SK-N-SH treated with all-trans-retinoic acid at 6 μM for 48 hours (cell line): ENCODE results near the gene ALK.

ENCODE experiments used
- ATAC-seq: fragments of 200-7000 bp; cut with Tn5 transposase; 3 replicates; pipeline ENCODE4 v1.9.1; 2020; ENCODE audit warnings: mild to moderate bottlenecking, moderate library complexity
- ARNTL ChIP-seq: fragments of 450-650 bp; formaldehyde crosslinking; IDR thresholded peaks from 2 replicates; pipeline ENCODE4 v1.5.0; 2020; ENCODE audit warnings: low read depth, mild to moderate bottlenecking, moderate library complexity, borderline replicate concordance
- BACH2 ChIP-seq: fragments of 250-450 bp; sonication (Bioruptor Pico); IDR thresholded peaks from 2 replicates; pipeline ENCODE4 v1.9.0; 2021; ENCODE audit warnings: mild to moderate bottlenecking, borderline replicate concordance
- CREB5 ChIP-seq: fragments of 250-450 bp; sonication (Bioruptor Pico); IDR thresholded peaks from 2 replicates; pipeline ENCODE4 v1.5.1; 2020; ENCODE audit warnings: low read depth, mild to moderate bottlenecking, moderate library complexity
- CSDC2 ChIP-seq: fragments of 250-450 bp; sonication (Bioruptor Pico); IDR thresholded peaks from 2 replicates; pipeline ENCODE4 v1.5.0; 2020; ENCODE audit warnings: mild to moderate bottlenecking, moderate library complexity
- GLIS3 ChIP-seq: fragments of 250-450 bp; sonication (Bioruptor Pico); IDR thresholded peaks from 2 replicates; pipeline ENCODE4 v1.5.0; 2020; ENCODE audit warnings: mild to moderate bottlenecking, moderate library complexity
- ISL1 ChIP-seq: fragments of 250-450 bp; sonication (Bioruptor Pico); IDR thresholded peaks from 2 replicates; pipeline ENCODE4 v2.1.2; 2022; ENCODE audit warnings: mild to moderate bottlenecking, moderate library complexity
- OSR1 ChIP-seq: fragments of 250-450 bp; sonication (Bioruptor Pico); IDR thresholded peaks from 2 replicates; pipeline ENCODE4 v1.8.0; 2022; ENCODE audit warnings: moderate library complexity, mild to moderate bottlenecking, inconsistent platforms
- PATZ1 ChIP-seq: fragments of 250-450 bp; sonication (Bioruptor Pico); IDR thresholded peaks from 2 replicates; pipeline ENCODE4 v1.8.0; 2020; ENCODE audit warnings: mild to moderate bottlenecking, moderate library complexity, borderline replicate concordance
- PPARA ChIP-seq: fragments of 250-450 bp; sonication (Bioruptor Pico); IDR thresholded peaks from 2 replicates; pipeline ENCODE4 v1.5.0; 2020; ENCODE audit warnings: mild to moderate bottlenecking, borderline replicate concordance
- RARB ChIP-seq: fragments of 250-450 bp; sonication (Bioruptor Pico); IDR thresholded peaks from 2 replicates; pipeline ENCODE4 v1.8.0; 2021; ENCODE audit warnings: mild to moderate bottlenecking, moderate library complexity
- SNAI2 ChIP-seq: fragments of 250-450 bp; sonication (Bioruptor Pico); IDR thresholded peaks from 2 replicates; pipeline ENCODE4 v1.5.0; 2020; ENCODE audit warnings: mild to moderate bottlenecking, moderate library complexity
- TCF4 ChIP-seq: fragments of 250-450 bp; sonication (Bioruptor Pico); IDR thresholded peaks from 2 replicates; pipeline ENCODE4 v1.8.0; 2021; ENCODE audit warnings: mild to moderate bottlenecking, moderate library complexity, borderline replicate concordance
- TSHZ2 ChIP-seq: fragments of 250-450 bp; sonication (Bioruptor Pico); IDR thresholded peaks from 2 replicates; pipeline ENCODE4 v1.5.0; 2020; ENCODE audit warnings: mild to moderate bottlenecking, moderate library complexity
- ZFP3 ChIP-seq: fragments of 250-450 bp; sonication (Bioruptor Pico); IDR thresholded peaks from 2 replicates; pipeline ENCODE4 v1.5.0; 2020; ENCODE audit warnings: mild to moderate bottlenecking, moderate library complexity
- ZNF565 ChIP-seq: fragments of 450-650 bp; formaldehyde crosslinking; conservative IDR thresholded peaks from 2 replicates; pipeline ENCODE4 v1.5.0; 2020; ENCODE audit warnings: low read depth, mild to moderate bottlenecking, moderate library complexity
- ZNF8 ChIP-seq: fragments of 450-650 bp; formaldehyde crosslinking; IDR thresholded peaks from 2 replicates; pipeline ENCODE4 v1.5.0; 2020; ENCODE audit warnings: mild to moderate bottlenecking, moderate library complexity

The ALK gene

GRCh38 chr2:29296585-29296984 lies 624.8 kb downstream of the ALK start:
- TF ChIP-seq PATZ1 (no peak), RARB (CRISPR knock-in tag) (no peak), CREB5 (no peak), ARNTL (CRISPR knock-in tag) (no peak)
- no peak for ATAC-seq

- no peak for TF ChIP-seq TCF4 (CRISPR knock-in tag)
- TF ChIP-seq PATZ1: no peak
- TF ChIP-seq CREB5: no peak
- TF ChIP-seq PPARA (CRISPR knock-in tag): no peak
- TF ChIP-seq ISL1 (CRISPR knock-in tag): no peak
- no peak for TF ChIP-seq ZNF8
- TF ChIP-seq SNAI2: no peak
- peak; percentile 78 for ATAC-seq
Observed at GRCh38 chr2:29295845-29296244, 625.5 kb downstream of the ALK start.

- TF ChIP-seq ZNF565 (CRISPR knock-in tag): no peak
- no peak for TF ChIP-seq ARNTL (CRISPR knock-in tag)
- TF ChIP-seq CSDC2 (CRISPR knock-in tag): 0 out of 2 replicates have a peak, but pooled peaks have one; percentile 47
- TF ChIP-seq ZFP3 (CRISPR knock-in tag): no peak
- ATAC-seq: no peak
Observed at GRCh38 chr2:29293830-29294438, 627.5 kb downstream of the ALK start.

- TF ChIP-seq PATZ1 (no peak), ISL1 (CRISPR knock-in tag) (no peak), BACH2 (no peak), ARNTL (CRISPR knock-in tag) (no peak), SNAI2 (no peak)
- no peak for ATAC-seq
Observed at GRCh38 chr2:29290293-29291047, 630.9 kb downstream of the ALK start.

GRCh38 chr2:29284671-29285070 lies 636.7 kb downstream of the ALK start:
- TF ChIP-seq GLIS3 (CRISPR knock-in tag): no peak
- TF ChIP-seq BACH2: no peak
- TF ChIP-seq TSHZ2 (CRISPR knock-in tag): no peak
- no peak for TF ChIP-seq ZNF8
- no peak for TF ChIP-seq OSR1 (CRISPR knock-in tag)
- no peak for TF ChIP-seq RARB (CRISPR knock-in tag)
- TF ChIP-seq ZNF565 (CRISPR knock-in tag): no peak
- ATAC-seq: no peak
